OCI-LY7 (cell line): Measurements from ENCODE around the gene TCF20.

Experiments
- CTCF ChIP-seq: fragments of 200-600 bp; sonication (generic); conservative IDR thresholded peaks from 2 replicates; pipeline ENCODE4 v1.5.1; 2014; ENCODE audit warnings: mild to moderate bottlenecking, antibody characterized with exemption, low read length, moderate library complexity, mixed read lengths
- EZH2phosphoT487 ChIP-seq: fragments of 200-600 bp; sonication (generic); IDR thresholded peaks from 2 replicates; pipeline ENCODE4 v1.6.1; 2018; ENCODE audit warnings: low read depth, borderline replicate concordance, mild to moderate bottlenecking, mixed run types, antibody characterized with exemption, low read length, moderate library complexity, mixed read lengths

- no peak for TF ChIP-seq CTCF
- no peak for TF ChIP-seq EZH2phosphoT487
These were observed 2.1 kb upstream of the TCF20 start for GRCh38 chr22:42272431-42272999.
